H1 (cell line): Measurements from ENCODE around the gene TRHDE. TPM values are rescaled to one million over a fixed set of nuclear protein-coding genes. Genes with fewer than 3 reads are reported as not detected.

Source experiments
- CTCF ChIA-PET: fragments of 300-600 bp; sonication (Branson Sonifier 250); formaldehyde crosslinking; loops from one replicate; lab custom pipeline; 2021; ENCODE audit not compliant: partially characterized antibody; lab: Charles Lee
- POLR2A ChIA-PET: fragments of 300-600 bp; sonication (Branson Sonifier 250); formaldehyde crosslinking; loops from one replicate; lab custom pipeline; 2021; ENCODE audit warnings: inconsistent platforms; ENCODE audit not compliant: partially characterized antibody; lab: Charles Lee
- DNase-seq, 2 experiments: peaks; one replicate each; pipeline versions ENCODE4 v3.0.0 to v3.0.0-alpha.2; 2010 to 2022; ENCODE audit warnings: low spot score in 2 of 2, low read depth in 1 of 2, mixed read lengths in 1 of 2
- FAIRE-seq: peaks from 2 replicates; lab custom pipeline; 2011; peaks lifted over from hg19 to GRCh38; lab: Jason Lieb, UNC
- H2AFZ ChIP-seq: 2 replicates; pipeline ENCODE4 v1.8.1; 2012; ENCODE audit warnings: low read length, inconsistent platforms
- H2AK5ac ChIP-seq: 2 replicates; pipeline ENCODE4 v1.6.1; 2013; ENCODE audit warnings: low read depth, low read length
- H2BK120ac ChIP-seq: replicated peaks from 2 replicates; pipeline ENCODE3; 2013; ENCODE audit warnings: low read depth, low read length, inconsistent platforms
- H2BK12ac ChIP-seq: 2 replicates; pipeline ENCODE4 v1.6.1; 2013; ENCODE audit warnings: low read depth, low read length
- H2BK15ac ChIP-seq: 2 replicates; pipeline ENCODE4 v1.6.1; 2013; ENCODE audit warnings: low read length
- H2BK20ac ChIP-seq: 2 replicates; pipeline ENCODE4 v1.6.1; 2013; ENCODE audit warnings: low read length
- H2BK5ac ChIP-seq: 2 replicates; pipeline ENCODE4 v1.6.1; 2013; ENCODE audit warnings: low read depth, low read length
- H3K14ac ChIP-seq: 2 replicates; pipeline ENCODE4 v1.6.1; 2013; ENCODE audit warnings: inconsistent platforms; ENCODE audit not compliant: insufficient read length
- H3K18ac ChIP-seq: 2 replicates; pipeline ENCODE4 v1.6.1; 2013; ENCODE audit warnings: low read length; ENCODE audit errors: extremely low read depth
- H3K23ac ChIP-seq: 2 replicates; pipeline ENCODE4 v1.6.1; 2013; ENCODE audit warnings: inconsistent platforms; ENCODE audit not compliant: insufficient read length
- H3K23me2 ChIP-seq: 2 replicates; pipeline ENCODE4 v1.6.1; 2013; ENCODE audit warnings: low read depth, low read length
- H3K27ac ChIP-seq: 2 replicates; pipeline ENCODE4 v1.6.1; 2011; ENCODE audit warnings: low read depth, low read length, inconsistent platforms
- H3K27me3 ChIP-seq, 4 experiments: replicated peaks in 1 of 4; 1 replicate in 1 of 4; 2 replicates in 3 of 4; pipeline versions ENCODE4 v1.6.1 to v1.8.1; 2011 to 2013; ENCODE audit warnings: low read length in 3 of 4, mild to moderate bottlenecking in 3 of 4, inconsistent platforms in 2 of 4, mixed read lengths in 2 of 4, moderate library complexity in 1 of 4; ENCODE audit not compliant: control insufficient read depth in 3 of 4, insufficient read depth in 3 of 4; ENCODE audit errors: extremely low read depth in 1 of 4
- H3K36me3 ChIP-seq, 4 experiments: 2 replicates each; pipeline versions ENCODE4 v1.6.1 to v1.8.1; 2011 to 2013; ENCODE audit warnings: mild to moderate bottlenecking in 4 of 4, low read length in 3 of 4, moderate library complexity in 2 of 4, control low read depth in 1 of 4, inconsistent platforms in 1 of 4; ENCODE audit not compliant: insufficient read depth in 4 of 4, control insufficient read depth in 2 of 4
- H3K4ac ChIP-seq: replicated peaks from 2 replicates; pipeline ENCODE3; 2013; ENCODE audit warnings: low read length, low read depth, mixed read lengths, inconsistent platforms; ENCODE audit not compliant: insufficient read length
- H3K4me1 ChIP-seq, 4 experiments: replicated peaks in 1 of 4; 1 replicate in 1 of 4; 2 replicates in 3 of 4; pipeline versions ENCODE4 v1.6.1 to v1.8.1; 2011 to 2013; ENCODE audit warnings: low read length in 3 of 4, inconsistent platforms in 2 of 4, mixed read lengths in 1 of 4; ENCODE audit not compliant: insufficient read depth in 4 of 4, control insufficient read depth in 3 of 4
- H3K4me2 ChIP-seq, 2 experiments: 2 replicates each; pipeline versions ENCODE4 v1.6.1 to v1.8.1; 2011 to 2013; ENCODE audit warnings: low read depth in 2 of 2, low read length in 2 of 2, control low read depth in 1 of 2, inconsistent platforms in 1 of 2, mild to moderate bottlenecking in 1 of 2; ENCODE audit not compliant: insufficient read depth in 1 of 2
- H3K4me3 ChIP-seq, 4 experiments: fragments of 200-600, 300-600 bp in 1 of 4; sonication (generic), shearing (Covaris generic), sonication (Bioruptor Twin) in 1 of 4; 2 replicates each; pipeline versions ENCODE4 v1.5.1 to v1.8.1; 2011 to 2016; ENCODE audit warnings: low read length in 4 of 4, low read depth in 3 of 4, control low read depth in 2 of 4, inconsistent platforms in 2 of 4, mild to moderate bottlenecking in 2 of 4, mixed read lengths in 1 of 4, moderate library complexity in 1 of 4; ENCODE audit not compliant: insufficient read depth in 2 of 4; ENCODE audit errors: extremely low read depth in 1 of 4
- H3K56ac ChIP-seq: replicated peaks from 2 replicates; pipeline ENCODE3; 2013; ENCODE audit warnings: low read depth, mild to moderate bottlenecking, mixed read lengths, low read length, inconsistent platforms; ENCODE audit not compliant: insufficient read length
- H3K79me1 ChIP-seq: 2 replicates; pipeline ENCODE4 v1.6.1; 2013; ENCODE audit warnings: low read depth, low read length, control low read depth
- H3K79me2 ChIP-seq, 2 experiments: 2 replicates each; pipeline versions ENCODE4 v1.6.1 to v1.8.1; 2012 to 2013; ENCODE audit warnings: low read length in 2 of 2, mild to moderate bottlenecking in 2 of 2, inconsistent platforms in 1 of 2; ENCODE audit not compliant: insufficient read depth in 2 of 2, control insufficient read depth in 1 of 2
- H3K9ac ChIP-seq, 4 experiments: replicated peaks in 1 of 4; 1 replicate in 1 of 4; 2 replicates in 3 of 4; pipeline versions ENCODE4 v1.6.1 to v1.8.1; 2011 to 2013; ENCODE audit warnings: low read depth in 3 of 4, low read length in 3 of 4, control low read depth in 2 of 4, mild to moderate bottlenecking in 2 of 4, moderate library complexity in 2 of 4, inconsistent platforms in 1 of 4; ENCODE audit errors: extremely low read depth in 1 of 4
- H3K9me3 ChIP-seq, 2 experiments: 2 replicates each; pipeline versions ENCODE4 v1.6.1 to v1.8.1; 2012 to 2013; ENCODE audit warnings: mild to moderate bottlenecking in 2 of 2, moderate library complexity in 2 of 2, control low read depth in 1 of 2, inconsistent platforms in 1 of 2, low read depth in 1 of 2, low read length in 1 of 2, mixed read lengths in 1 of 2; ENCODE audit not compliant: insufficient read depth in 2 of 2
- H4K20me1 ChIP-seq, 2 experiments: replicated peaks in 1 of 2; 2 replicates each; pipeline versions ENCODE3 to v1.8.1; 2011 to 2013; ENCODE audit warnings: inconsistent platforms in 2 of 2, low read length in 2 of 2, mild to moderate bottlenecking in 1 of 2; ENCODE audit not compliant: insufficient read depth in 2 of 2, control insufficient read depth in 1 of 2
- H4K5ac ChIP-seq: 2 replicates; pipeline ENCODE4 v1.6.1; 2013; ENCODE audit warnings: low read length, low read depth, mixed read lengths, inconsistent platforms; ENCODE audit not compliant: insufficient read length
- H4K8ac ChIP-seq: 2 replicates; pipeline ENCODE4 v1.8.0; 2013; ENCODE audit warnings: mild to moderate bottlenecking, moderate library complexity, low read length, inconsistent platforms; ENCODE audit not compliant: insufficient read depth; ENCODE audit errors: extremely low read depth
- H4K91ac ChIP-seq: replicated peaks from 2 replicates; pipeline ENCODE3; 2013; ENCODE audit warnings: low read length, mixed read lengths, inconsistent platforms; ENCODE audit not compliant: insufficient read length
- ASH2L ChIP-seq: fragments of 200-600, 300-600 bp; sonication (generic); IDR thresholded peaks from one replicate; pipeline ENCODE4 v1.7.1; 2017; ENCODE audit warnings: low read length
- ATF3 ChIP-seq: IDR thresholded peaks from 2 replicates; pipeline ENCODE4 v1.6.1; 2011; ENCODE audit warnings: low read depth, mild to moderate bottlenecking, low read length; ENCODE audit not compliant: insufficient read depth
- CBX8 ChIP-seq: fragments of 300-800, 300-1000 bp; sonication (generic); IDR thresholded peaks from 2 replicates; pipeline ENCODE4 v1.7.1; 2016; ENCODE audit warnings: low read depth, low read length, borderline replicate concordance
- EZH2 ChIP-seq: fragments of 200-600 bp; sonication (generic); IDR thresholded peaks from 2 replicates; pipeline ENCODE4 v1.7.1; 2012; ENCODE audit warnings: low read depth, mild to moderate bottlenecking, moderate library complexity, low read length, inconsistent platforms; ENCODE audit not compliant: severe bottlenecking
- GABPA ChIP-seq: IDR thresholded peaks from 2 replicates; pipeline ENCODE4 v1.6.1; 2011; ENCODE audit warnings: mild to moderate bottlenecking, low read length, moderate library complexity, borderline replicate concordance; ENCODE audit not compliant: insufficient read depth
- PHF8 ChIP-seq: fragments of 200-600 bp; sonication (generic); conservative IDR thresholded peaks from 2 replicates; pipeline ENCODE4 v1.7.1; 2012; ENCODE audit warnings: low read depth, mild to moderate bottlenecking, inconsistent platforms, low read length, moderate library complexity
- SP4 ChIP-seq: IDR thresholded peaks from 2 replicates; pipeline ENCODE4 v1.6.1; 2012; ENCODE audit warnings: low read length, inconsistent platforms
- WGBS, 2 experiments: shearing (Covaris generic) in 1 of 2; methylation state at CpG; one replicate each; pipeline versions ENCODE4 v1.1.6 to v1.1.7; 2013 to 2015; ENCODE audit warnings: low lambda C conversion rate in 2 of 2, mixed read lengths in 2 of 2, inconsistent platforms in 1 of 2, low coverage in 1 of 2, missing lambda C conversion rate in 1 of 2; ENCODE audit not compliant: insufficient replicate concordance in 2 of 2, insufficient coverage in 1 of 2, insufficient read length in 1 of 2; ENCODE audit errors: extremely low coverage in 1 of 2, missing lambda C conversion rate in 1 of 2; 5-methylcytosine and 5-hydroxymethylcytosine counted together
- polyA plus RNA-seq, 7 experiments: library from polyadenylated mRNA; depleted of rRNA in 3 of 7; stranded (reverse) in 5 of 7; unstranded in 2 of 7; fragments of >200 nt in 5 of 7; fragments of 200-250 nt in 2 of 7; gene quantifications; 1 replicate in 5 of 7; 2 replicates in 1 of 7; 4 replicates in 1 of 7; pipeline versions ENCODE4 v1.2.1 to v1.2.3, GENCODE V29; 2011 to 2013; ENCODE audit warnings: missing spikeins in 2 of 7, mixed read lengths in 2 of 7
- total RNA-seq: library from RNA; stranded (reverse); fragmentation: NEBNext Ultra II Directional; extraction: Animal tissue kit (Norgen Biotek cat#: 25700); gene quantifications from 2 replicates; pipeline ENCODE4 v1.2.1, GENCODE V29; 2021

Gene TRHDE
- total and polyA plus RNA-seq, 2 of the 8 experiments (the other 6 are each of a cell fraction or from before 2014, with no cell fraction given), result 1.3 to 5.0 TPM

DNA sequence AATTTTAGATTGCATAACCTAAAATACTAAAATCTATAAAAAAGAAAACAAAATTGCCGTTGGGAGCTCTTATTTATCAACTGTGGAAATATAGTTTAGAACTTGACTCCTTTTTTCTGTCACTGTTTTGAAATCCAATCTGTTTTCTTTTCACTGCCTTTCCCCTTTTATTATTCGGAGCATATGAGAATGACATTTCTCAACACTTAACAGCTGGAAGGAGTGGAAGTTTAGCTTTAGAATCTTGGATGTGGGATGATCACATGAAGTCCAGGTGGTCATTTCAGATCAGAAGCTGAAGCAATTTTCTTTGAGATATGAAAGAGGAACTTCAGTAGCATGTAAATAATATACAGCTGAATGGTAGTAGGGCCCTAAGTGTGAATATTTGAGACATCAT, 16.7 kb downstream of the TRHDE start:
- Histone ChIP-seq H3K36me3 (no peaks in the 10 kb centered on the region; a peak in 1 of 8 replicates), H2AK5ac (no peak overlapping the region), H3K4me1 (no peaks in the 10 kb centered on the region), H3K79me1 (0 out of 2 replicates have a peak, but pooled peaks cover 2% of the 10 kb centered on the region), H2BK120ac (no peak overlapping the region), H3K27me3 (no peaks in the 10 kb centered on the region), H3K4ac (no peak overlapping the region), H3K23me2 (no peaks in the 10 kb centered on the region), H2BK15ac (no peak overlapping the region), H4K91ac (no peak overlapping the region), H2BK5ac (no peak overlapping the region), H3K27ac (no peak overlapping the region), H3K9ac (no peak overlapping the region), H4K5ac (no peak overlapping the region), H2AFZ (no peak overlapping the region), H4K8ac (no peak overlapping the region), H3K14ac (no peak overlapping the region), H3K56ac (no peak overlapping the region), H3K4me2 (no peak overlapping the region), H2BK20ac (no peak overlapping the region), H3K23ac (no peak overlapping the region), H3K9me3 (no peaks in the 10 kb centered on the region), H3K4me3 (no peak overlapping the region), H4K20me1 (no peaks in the 10 kb centered on the region), H3K79me2 (no peaks in the 10 kb centered on the region), H2BK12ac (no peak overlapping the region), H3K18ac (no peak overlapping the region)
- FAIRE-seq (no peak), DNase-seq (no peak)
- 98% methylated on average over 2 of the region's 2 CpGs; no CpG with 5 or more reads in 1 of the 2 experiments for WGBS, 2 experiments
- CTCF ChIA-PET, result interaction anchor here (1.1 to 1.5 kb wide), 4 partner anchors 9 to 272 kb away, joined by 3 to 4 read pairs (median 3); no protein-coding TSS in a partner anchor
- TF ChIP-seq ATF3, result no peak
- no peak for TF ChIP-seq ASH2L
- TF ChIP-seq CBX8, result no peak
- TF ChIP-seq PHF8, result no peak
- TF ChIP-seq SP4, result no peak
- no peak for TF ChIP-seq EZH2
- no peak for TF ChIP-seq GABPA
- POLR2A ChIA-PET, result no interaction called here
